ENCODE results near the gene PPM1H.

PPM1H gene

GRCh38 chr12:62781136-62781880 lies 153.6 kb downstream of the PPM1H start:
- no peaks in the 10 kb centered on the region for H3K36me3 ChIP-seq (replicated peaks; ENCODE audit: low read depth, low read length)
- TF ChIP-seq CTCF (IDR thresholded peaks at IDR 0.05; ENCODE audit: low read depth, low read length) (no peak), EZH2phosphoT487 (IDR thresholded peaks at IDR 0.05; ENCODE audit: low read depth) (no peak)
- no peak overlapping the region for H2AFZ ChIP-seq (ENCODE audit: low read depth, low read length)
- no peaks in the 10 kb centered on the region for H3K9me3 ChIP-seq (ENCODE audit: insufficient read depth, low read length)
- no peaks in the 10 kb centered on the region for H3K79me2 ChIP-seq (ENCODE audit: low read length)
- no peaks in the 10 kb centered on the region for H3K27me3 ChIP-seq (ENCODE audit: low read depth, low read length)
- H3K4me3 ChIP-seq (ENCODE audit: low read length): no peak overlapping the region
- H4K20me1 ChIP-seq (ENCODE audit: insufficient read depth, low read length): no peaks in the 10 kb centered on the region
- no peak overlapping the region for H3K4me2 ChIP-seq (ENCODE audit: low read length)
- no peak overlapping the region for H3K9ac ChIP-seq (ENCODE audit: low read length)
- H3K4me1 ChIP-seq (ENCODE audit: low read length): peaks cover 4% of the 10 kb centered on the region; the same call in 1 of the 2 replicates
- no peak overlapping the region for H3K27ac ChIP-seq (ENCODE audit: low read length)

DNA sequence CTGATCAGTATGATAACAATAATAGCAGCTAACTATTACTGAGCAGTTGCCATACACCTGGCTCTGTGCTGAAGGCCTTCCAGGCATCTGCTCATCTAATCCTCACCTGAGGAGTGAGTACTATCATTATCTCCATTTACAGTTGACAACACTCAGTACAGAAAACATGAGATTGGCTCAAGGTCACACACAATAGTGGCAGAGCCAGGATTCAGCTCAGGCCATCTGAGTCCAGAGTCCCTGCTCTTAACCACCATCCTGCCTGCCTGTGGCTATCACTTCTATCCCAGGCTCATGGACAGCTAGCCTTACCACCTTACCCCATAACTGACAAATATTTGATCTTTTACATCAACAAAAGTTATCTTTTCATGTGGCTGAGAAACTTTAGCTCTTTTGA lies 155.5 kb downstream of the PPM1H start:
- Histone ChIP-seq H3K9ac (ENCODE audit: low read length) (no peak overlapping the region), H3K27ac (ENCODE audit: low read length) (no peak overlapping the region), H3K4me2 (ENCODE audit: low read length) (no peak overlapping the region), H2AFZ (ENCODE audit: low read depth, low read length) (no peak overlapping the region), H3K4me3 (ENCODE audit: low read length) (no peak overlapping the region), H3K27me3 (ENCODE audit: low read depth, low read length) (no peaks in the 10 kb centered on the region), H3K4me1 (ENCODE audit: low read length) (peaks cover 12% of the 10 kb centered on the region), H3K9me3 (ENCODE audit: insufficient read depth, low read length) (no peaks in the 10 kb centered on the region), H4K20me1 (ENCODE audit: insufficient read depth, low read length) (no peaks in the 10 kb centered on the region), H3K36me3 (replicated peaks; ENCODE audit: low read depth, low read length) (no peaks in the 10 kb centered on the region), H3K79me2 (ENCODE audit: low read length) (no peaks in the 10 kb centered on the region)
- no peak for TF ChIP-seq CTCF (IDR thresholded peaks at IDR 0.05; ENCODE audit: low read depth, low read length)

GRCh38 chr12:62778187-62778586 lies 156.8 kb downstream of the PPM1H start:
- Histone ChIP-seq H3K9ac (ENCODE audit: low read length) (no peak overlapping the region), H2AFZ (ENCODE audit: low read depth, low read length) (no peak overlapping the region), H4K20me1 (ENCODE audit: insufficient read depth, low read length) (no peaks in the 10 kb centered on the region), H3K36me3 (replicated peaks; ENCODE audit: low read depth, low read length) (no peaks in the 10 kb centered on the region), H3K27me3 (ENCODE audit: low read depth, low read length) (no peaks in the 10 kb centered on the region), H3K9me3 (ENCODE audit: insufficient read depth, low read length) (no peaks in the 10 kb centered on the region), H3K4me3 (ENCODE audit: low read length) (no peak overlapping the region), H3K4me1 (ENCODE audit: low read length) (peaks cover 10% of the 10 kb centered on the region), H3K27ac (ENCODE audit: low read length) (no peak overlapping the region), H3K79me2 (ENCODE audit: low read length) (no peaks in the 10 kb centered on the region), H3K4me2 (ENCODE audit: low read length) (no peak overlapping the region)
- TF ChIP-seq EZH2phosphoT487 (IDR thresholded peaks at IDR 0.05; ENCODE audit: low read depth) (no peak), CTCF (IDR thresholded peaks at IDR 0.05; ENCODE audit: low read depth, low read length) (no peak)

DNA sequence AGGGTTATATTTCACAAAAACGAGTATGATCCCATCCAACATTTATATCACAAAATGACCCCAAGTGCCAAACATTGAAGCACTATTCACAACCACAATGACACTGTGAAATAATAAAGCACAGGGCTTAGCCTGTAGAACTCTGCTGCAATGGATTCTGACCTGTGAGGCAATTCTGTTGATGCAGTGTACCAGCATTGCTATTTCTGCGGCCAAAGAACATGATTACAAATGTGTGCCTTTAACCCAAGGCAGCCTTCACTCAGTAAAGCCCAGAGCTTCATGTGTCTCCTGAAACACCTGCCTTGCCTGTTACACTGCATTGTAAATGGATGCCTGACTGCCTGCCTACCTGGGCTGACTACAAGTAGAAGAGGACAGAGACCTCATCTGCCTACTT lies 158.0 kb downstream of the PPM1H start:
- H4K20me1 ChIP-seq (ENCODE audit: insufficient read depth, low read length): no peaks in the 10 kb centered on the region
- no peak overlapping the region for H3K9ac ChIP-seq (ENCODE audit: low read length)
- TF ChIP-seq EZH2phosphoT487 (IDR thresholded peaks at IDR 0.05; ENCODE audit: low read depth) (no peak), CTCF (IDR thresholded peaks at IDR 0.05; ENCODE audit: low read depth, low read length) (no peak)
- no peaks in the 10 kb centered on the region for H3K9me3 ChIP-seq (ENCODE audit: insufficient read depth, low read length)
- no peak overlapping the region for H2AFZ ChIP-seq (ENCODE audit: low read depth, low read length)
- H3K27ac ChIP-seq (ENCODE audit: low read length): no peak overlapping the region
- no peaks in the 10 kb centered on the region for H3K79me2 ChIP-seq (ENCODE audit: low read length)
- H3K36me3 ChIP-seq (replicated peaks; ENCODE audit: low read depth, low read length): no peaks in the 10 kb centered on the region
- no peak overlapping the region for H3K4me3 ChIP-seq (ENCODE audit: low read length)
- no peak overlapping the region for H3K4me2 ChIP-seq (ENCODE audit: low read length)
- peaks cover 9% of the 10 kb centered on the region for H3K4me1 ChIP-seq (ENCODE audit: low read length)
- H3K27me3 ChIP-seq (ENCODE audit: low read depth, low read length): no peaks in the 10 kb centered on the region

Data from OCI-LY3 (cell line).